SK-N-SH treated with all-trans-retinoic acid at 6 μM for 48 hours (cell line): ENCODE results near the gene ADNP.

ENCODE experiments used
- ESRRG ChIP-seq: fragments of 250-450 bp; sonication (Bioruptor Pico); IDR thresholded peaks from 2 replicates; pipeline ENCODE4 v1.6.1; 2021; ENCODE audit warnings: mild to moderate bottlenecking
- OSR1 ChIP-seq: fragments of 250-450 bp; sonication (Bioruptor Pico); IDR thresholded peaks from 2 replicates; pipeline ENCODE4 v1.8.0; 2022; ENCODE audit warnings: moderate library complexity, mild to moderate bottlenecking, inconsistent platforms
- PPARA ChIP-seq: fragments of 250-450 bp; sonication (Bioruptor Pico); IDR thresholded peaks from 2 replicates; pipeline ENCODE4 v1.5.0; 2020; ENCODE audit warnings: mild to moderate bottlenecking, borderline replicate concordance
- RARB ChIP-seq: fragments of 250-450 bp; sonication (Bioruptor Pico); IDR thresholded peaks from 2 replicates; pipeline ENCODE4 v1.8.0; 2021; ENCODE audit warnings: mild to moderate bottlenecking, moderate library complexity
- SNAI2 ChIP-seq: fragments of 250-450 bp; sonication (Bioruptor Pico); IDR thresholded peaks from 2 replicates; pipeline ENCODE4 v1.5.0; 2020; ENCODE audit warnings: mild to moderate bottlenecking, moderate library complexity
- TOX ChIP-seq: fragments of 250-450 bp; sonication (Bioruptor Pico); IDR thresholded peaks from 2 replicates; pipeline ENCODE4 v1.8.0; 2021; ENCODE audit warnings: mild to moderate bottlenecking, moderate library complexity, borderline replicate concordance
- ZC3H10 ChIP-seq: fragments of 250-450 bp; sonication (Bioruptor Pico); IDR thresholded peaks from 2 replicates; pipeline ENCODE4 v1.5.1; 2021; ENCODE audit warnings: mild to moderate bottlenecking, moderate library complexity
- ZFP30 ChIP-seq: fragments of 450-650 bp; formaldehyde crosslinking; IDR thresholded peaks from 2 replicates; pipeline ENCODE4 v1.5.0; 2022; ENCODE audit warnings: mild to moderate bottlenecking, moderate library complexity
- ZNF70 ChIP-seq: fragments of 450-650 bp; formaldehyde crosslinking; IDR thresholded peaks from 2 replicates; pipeline ENCODE4 v1.5.0; 2020; ENCODE audit warnings: mild to moderate bottlenecking, moderate library complexity
- ZNF8 ChIP-seq: fragments of 450-650 bp; formaldehyde crosslinking; IDR thresholded peaks from 2 replicates; pipeline ENCODE4 v1.5.0; 2020; ENCODE audit warnings: mild to moderate bottlenecking, moderate library complexity
- TF ChIP-seq, protein P1 (sequence below): fragments of 250-450 bp; sonication (Bioruptor Pico); IDR thresholded peaks from 2 replicates; pipeline ENCODE4 v1.8.0; 2020; ENCODE audit warnings: mild to moderate bottlenecking, moderate library complexity, borderline replicate concordance

DNA sequence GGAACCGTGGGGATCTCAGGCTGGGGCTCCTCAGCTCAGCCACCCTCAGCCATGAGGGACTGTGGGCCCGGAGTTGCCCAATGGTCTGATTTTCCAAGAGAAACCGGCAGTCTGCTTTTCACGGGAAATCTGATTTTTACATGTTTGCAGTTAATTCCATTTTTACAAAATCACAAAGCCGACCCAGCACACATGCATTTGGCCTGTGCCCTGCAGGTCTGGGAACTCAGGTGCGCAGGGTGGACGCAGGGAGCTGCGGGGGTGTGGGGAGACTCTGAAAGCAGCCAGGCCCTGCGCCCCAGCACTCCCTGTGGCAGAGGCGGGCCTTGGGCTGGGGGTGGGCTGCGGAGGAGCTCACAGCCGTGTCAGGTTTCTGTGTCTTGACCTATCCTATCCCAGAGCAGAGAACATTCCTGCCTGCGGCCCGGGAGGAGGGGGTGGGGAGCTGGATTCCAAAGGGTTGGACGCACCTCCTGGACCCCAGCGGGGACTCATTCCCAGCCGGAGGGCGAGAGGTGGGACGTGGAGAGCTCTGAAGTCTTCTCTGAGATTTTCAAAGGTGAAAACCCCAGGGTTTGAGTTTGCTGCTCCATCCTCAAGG is 60.6 kb downstream of the ADNP start:
- TF ChIP-seq PPARA (CRISPR knock-in tag) (no peak), OSR1 (CRISPR knock-in tag) (no peak), ZNF70 (CRISPR knock-in tag) (no peak), ZC3H10 (no peak), TOX (CRISPR knock-in tag) (no peak), ZNF8 (CRISPR knock-in tag) (no peak), ZFP30 (no peak), SNAI2 (CRISPR knock-in tag) (no peak), ESRRG (CRISPR knock-in tag) (no peak), RARB (CRISPR knock-in tag) (no peak)
- TF ChIP-seq, protein P1, sequence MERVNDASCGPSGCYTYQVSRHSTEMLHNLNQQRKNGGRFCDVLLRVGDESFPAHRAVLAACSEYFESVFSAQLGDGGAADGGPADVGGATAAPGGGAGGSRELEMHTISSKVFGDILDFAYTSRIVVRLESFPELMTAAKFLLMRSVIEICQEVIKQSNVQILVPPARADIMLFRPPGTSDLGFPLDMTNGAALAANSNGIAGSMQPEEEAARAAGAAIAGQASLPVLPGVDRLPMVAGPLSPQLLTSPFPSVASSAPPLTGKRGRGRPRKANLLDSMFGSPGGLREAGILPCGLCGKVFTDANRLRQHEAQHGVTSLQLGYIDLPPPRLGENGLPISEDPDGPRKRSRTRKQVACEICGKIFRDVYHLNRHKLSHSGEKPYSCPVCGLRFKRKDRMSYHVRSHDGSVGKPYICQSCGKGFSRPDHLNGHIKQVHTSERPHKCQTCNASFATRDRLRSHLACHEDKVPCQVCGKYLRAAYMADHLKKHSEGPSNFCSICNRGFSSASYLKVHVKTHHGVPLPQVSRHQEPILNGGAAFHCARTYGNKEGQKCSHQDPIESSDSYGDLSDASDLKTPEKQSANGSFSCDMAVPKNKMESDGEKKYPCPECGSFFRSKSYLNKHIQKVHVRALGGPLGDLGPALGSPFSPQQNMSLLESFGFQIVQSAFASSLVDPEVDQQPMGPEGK (CRISPR knock-in tag) = no peak
